ENCODE data around the gene POLA2. TPM values are rescaled to one million over a fixed set of nuclear protein-coding genes. Genes with fewer than 3 reads are reported as not detected.

Gene POLA2
- polyA plus RNA-seq, 3 donors = 4.0 to 8.3 (median 5.2) TPM

GRCh38 chr11:65291613-65292012 is 29.9 kb downstream of the POLA2 start:
- no peaks in the 10 kb centered on the region for H3K27me3 ChIP-seq (ENCODE audit: control insufficient read depth in 2 of 2, insufficient read depth in 2 of 2, low read length in 2 of 2)
- H3K9ac ChIP-seq (ENCODE audit: insufficient read depth, low read length, poor library complexity, severe bottlenecking) = peak overlapping the region; percentile 61
- H3K27ac Mint-ChIP-seq = peak overlapping the region; percentile 97 to 100 (median 99)
- H3K9me3 Mint-ChIP-seq = no peaks in the 10 kb centered on the region
- H3K4me1 Mint-ChIP-seq = peaks cover 55% of the 10 kb centered on the region
- peak overlapping the region; percentile 74 to 90 for H3K4me3 Mint-ChIP-seq
- H3K4me3 ChIP-seq (replicated peaks in 1 of 3; ENCODE audit: low read depth in 2 of 3, low read length in 3 of 3) = peak overlapping the region; percentile 10 to 60 (median 17)
- H3K9me3 ChIP-seq (replicated peaks in 1 of 2; ENCODE audit: control insufficient read depth in 1 of 2, insufficient read depth in 1 of 2, low read length in 2 of 2) = no peaks in the 10 kb centered on the region
- H3K27me3 Mint-ChIP-seq (ENCODE audit: low read depth in 3 of 3) = peaks cover 0 to 4% (median 0%) of the 10 kb centered on the region in 3 donors
- no CpG with 5 or more reads among the region's 5 CpGs for WGBS (ENCODE audit: insufficient coverage)
- no peak overlapping the region for H2AFZ ChIP-seq (ENCODE audit: insufficient read depth, low read depth, low read length, poor library complexity, severe bottlenecking)
- intact Hi-C loops (cut with micrococcal nuclease) = loop anchor here in 1 of 2 donors (2.0 kb wide), 1 partner anchor 23 kb away; the partner anchor contains the start of gene CDC42EP2
- peaks cover 50% of the 10 kb centered on the region in 2 donors for H3K4me1 ChIP-seq (ENCODE audit: control insufficient read depth in 1 of 2, insufficient read depth in 2 of 2, low read length in 2 of 2)
- no peak for TF ChIP-seq CTCF (IDR thresholded peaks at IDR 0.05)
- no peaks in the 10 kb centered on the region for H3K79me2 ChIP-seq (ENCODE audit: insufficient read depth, low read length)
- H3K27ac ChIP-seq (ENCODE audit: low read depth in 1 of 2, low read length in 2 of 2) = peak overlapping the region; percentile 94 to 96
- peaks cover 45 to 56% of the 10 kb centered on the region in 2 donors for H3K36me3 Mint-ChIP-seq
- H4K20me1 ChIP-seq (ENCODE audit: insufficient read depth, low read length) = no peaks in the 10 kb centered on the region
- peak overlapping the region; percentile 82 for H3K4me2 ChIP-seq (replicated peaks; ENCODE audit: extremely low read depth, low read length, poor library complexity, severe bottlenecking)
- peaks cover 22 to 49% of the 10 kb centered on the region in 2 donors for H3K36me3 ChIP-seq (replicated peaks in 1 of 2; ENCODE audit: control insufficient read depth in 1 of 2, insufficient read depth in 2 of 2, low read length in 2 of 2)
- peak; percentile 21 to 69 (median 49) for DNase-seq

GRCh38 chr11:65292890-65293289 is 31.1 kb downstream of the POLA2 start:
- Histone ChIP-seq H3K9ac (ENCODE audit: insufficient read depth, low read length, poor library complexity, severe bottlenecking) (peak overlapping the region; percentile 61), H3K9me3 (replicated peaks in 1 of 2; ENCODE audit: control insufficient read depth in 1 of 2, insufficient read depth in 1 of 2, low read length in 2 of 2) (no peaks in the 10 kb centered on the region), H3K4me1 (ENCODE audit: control insufficient read depth in 1 of 2, insufficient read depth in 2 of 2, low read length in 2 of 2) (peaks cover 50% of the 10 kb centered on the region in 2 donors), H4K20me1 (ENCODE audit: insufficient read depth, low read length) (no peaks in the 10 kb centered on the region), H3K36me3 (replicated peaks in 1 of 2; ENCODE audit: control insufficient read depth in 1 of 2, insufficient read depth in 2 of 2, low read length in 2 of 2) (peaks cover 28 to 46% of the 10 kb centered on the region in 2 donors), H3K79me2 (ENCODE audit: insufficient read depth, low read length) (no peaks in the 10 kb centered on the region), H3K27ac (ENCODE audit: low read depth in 1 of 2, low read length in 2 of 2) (peak overlapping the region; percentile 94 to 96), H3K27me3 (ENCODE audit: control insufficient read depth in 2 of 2, insufficient read depth in 2 of 2, low read length in 2 of 2) (no peaks in the 10 kb centered on the region), H3K4me2 (replicated peaks; ENCODE audit: extremely low read depth, low read length, poor library complexity, severe bottlenecking) (peak overlapping the region; percentile 82), H3K4me3 (replicated peaks in 1 of 3; ENCODE audit: low read depth in 2 of 3, low read length in 3 of 3) (peak overlapping the region in 1 of 3 experiments; percentile 60), H2AFZ (ENCODE audit: insufficient read depth, low read depth, low read length, poor library complexity, severe bottlenecking) (peak overlapping the region; percentile 24)
- peak overlapping the region; percentile 97 to 100 (median 99) for H3K27ac Mint-ChIP-seq
- H3K4me1 Mint-ChIP-seq = peaks cover 55% of the 10 kb centered on the region
- intact Hi-C loops (cut with micrococcal nuclease) = no loop called here
- H3K27me3 Mint-ChIP-seq (ENCODE audit: low read depth in 3 of 3) = peaks cover 0 to 4% (median 0%) of the 10 kb centered on the region in 3 donors
- peaks cover 40 to 55% of the 10 kb centered on the region in 2 donors for H3K36me3 Mint-ChIP-seq
- peak in 2 of 3 donors; percentile 43 to 53 for DNase-seq
- WGBS (ENCODE audit: insufficient coverage) = 70% methylated on average over 3 of the region's 5 CpGs
- H3K4me3 Mint-ChIP-seq = peak overlapping the region; percentile 20 to 90
- no peaks in the 10 kb centered on the region for H3K9me3 Mint-ChIP-seq
- no peak for TF ChIP-seq CTCF (IDR thresholded peaks at IDR 0.05)
